Measurements from ENCODE around the gene HMOX1.
A peak's percentile ranks its signal among the peaks of the same experiment; 100 is the strongest.
"Not testable (repeated sequence)": the region's sequence is repeated elsewhere in the genome, so short reads cannot be mapped to it uniquely, and the experiment has no call there.

The HMOX1 gene

GRCh38 chr22:35394011-35394312, 13.1 kb downstream of the HMOX1 start:
- no peak overlapping the region for H2AFZ ChIP-seq (ENCODE audit: low read depth, low read length)
- no peaks in the 10 kb centered on the region for H3K36me3 ChIP-seq (ENCODE audit: insufficient read depth, low read length)
- no peaks in the 10 kb centered on the region for H3K27me3 ChIP-seq (ENCODE audit: insufficient read depth, low read length)
- no peak overlapping the region for H3K4me3 ChIP-seq (ENCODE audit: low read length)
- H3K9me3 ChIP-seq (ENCODE audit: low read length), result no peaks in the 10 kb centered on the region
- peaks cover 11% of the 10 kb centered on the region for H3K4me1 ChIP-seq (ENCODE audit: insufficient read depth, low read length)

GRCh38 chr22:35394810-35395563, 14.1 kb downstream of the HMOX1 start:
- no peak overlapping the region for H2AFZ ChIP-seq (ENCODE audit: low read depth, low read length)
- no peaks in the 10 kb centered on the region for H3K36me3 ChIP-seq (ENCODE audit: insufficient read depth, low read length)
- H3K4me3 ChIP-seq (ENCODE audit: low read length), result no peak overlapping the region
- no peaks in the 10 kb centered on the region for H3K9me3 ChIP-seq (ENCODE audit: low read length)
- H3K4me1 ChIP-seq (ENCODE audit: insufficient read depth, low read length), result peaks cover 16% of the 10 kb centered on the region
- no peaks in the 10 kb centered on the region for H3K27me3 ChIP-seq (ENCODE audit: insufficient read depth, low read length)

- not testable (repeated sequence) for H3K27me3 ChIP-seq (ENCODE audit: insufficient read depth, low read length); H3K4me3 ChIP-seq (ENCODE audit: low read length); H3K9me3 ChIP-seq (ENCODE audit: low read length); H3K36me3 ChIP-seq (ENCODE audit: insufficient read depth, low read length)
- H2AFZ ChIP-seq (ENCODE audit: low read depth, low read length), result peak overlapping the region; percentile 11
- peaks cover 24% of the 10 kb centered on the region for H3K4me1 ChIP-seq (ENCODE audit: insufficient read depth, low read length)
Observed at GRCh38 chr22:35396622-35397021, 15.7 kb downstream of the HMOX1 start.

GRCh38 chr22:35397095-35397904, 16.4 kb downstream of the HMOX1 start:
- Histone ChIP-seq H3K36me3 (ENCODE audit: insufficient read depth, low read length) (peaks cover 11% of the 10 kb centered on the region), H3K9me3 (ENCODE audit: low read length) (no peaks in the 10 kb centered on the region), H3K4me1 (ENCODE audit: insufficient read depth, low read length) (peaks cover 28% of the 10 kb centered on the region), H2AFZ (ENCODE audit: low read depth, low read length) (no peak overlapping the region), H3K27me3 (ENCODE audit: insufficient read depth, low read length) (no peaks in the 10 kb centered on the region), H3K4me3 (ENCODE audit: low read length) (no peak overlapping the region)

- no peak overlapping the region for H3K4me3 ChIP-seq (ENCODE audit: low read length)
- H3K9me3 ChIP-seq (ENCODE audit: low read length), result no peaks in the 10 kb centered on the region
- peaks cover 23% of the 10 kb centered on the region for H3K36me3 ChIP-seq (ENCODE audit: insufficient read depth, low read length)
- H2AFZ ChIP-seq (ENCODE audit: low read depth, low read length), result no peak overlapping the region
- peaks cover 31% of the 10 kb centered on the region for H3K4me1 ChIP-seq (ENCODE audit: insufficient read depth, low read length)
- H3K27me3 ChIP-seq (ENCODE audit: insufficient read depth, low read length), result no peaks in the 10 kb centered on the region
Observed at GRCh38 chr22:35398591-35398973, 17.7 kb downstream of the HMOX1 start.

GRCh38 chr22:35399114-35399677, 18.3 kb downstream of the HMOX1 start:
- Histone ChIP-seq H3K4me3 (ENCODE audit: low read length) (peak overlapping the region; percentile 89), H3K36me3 (ENCODE audit: insufficient read depth, low read length) (peaks cover 28% of the 10 kb centered on the region), H3K4me1 (ENCODE audit: insufficient read depth, low read length) (peaks cover 31% of the 10 kb centered on the region), H3K27me3 (ENCODE audit: insufficient read depth, low read length) (no peaks in the 10 kb centered on the region), H3K9me3 (ENCODE audit: low read length) (no peaks in the 10 kb centered on the region), H2AFZ (ENCODE audit: low read depth, low read length) (peak overlapping the region; percentile 92)

GRCh38 chr22:35399678-35400500, 19.0 kb downstream of the HMOX1 start, which contains the start of gene MCM5:
TSS of gene MCM5 (plus strand) at chr22:35400140. CDS start at chr22:35400439, 299 bp downstream.
- peak within 1 kb of the TSS; percentile 89 for H3K4me3 ChIP-seq (ENCODE audit: low read length)
- H3K4me1 ChIP-seq (ENCODE audit: insufficient read depth, low read length), result peaks cover 31% of the 10 kb centered on the region
- H3K9me3 ChIP-seq (ENCODE audit: low read length), result no peaks in the 10 kb centered on the region
- peaks cover 34% of the 10 kb centered on the region for H3K36me3 ChIP-seq (ENCODE audit: insufficient read depth, low read length)
- peak within 1 kb of the TSS; percentile 92 for H2AFZ ChIP-seq (ENCODE audit: low read depth, low read length)
- no peaks in the 10 kb centered on the region for H3K27me3 ChIP-seq (ENCODE audit: insufficient read depth, low read length)

GRCh38 chr22:35400501-35400790, 19.6 kb downstream of the HMOX1 start:
- peaks cover 34% of the 10 kb centered on the region for H3K36me3 ChIP-seq (ENCODE audit: insufficient read depth, low read length)
- no peaks in the 10 kb centered on the region for H3K27me3 ChIP-seq (ENCODE audit: insufficient read depth, low read length)
- H3K9me3 ChIP-seq (ENCODE audit: low read length), result no peaks in the 10 kb centered on the region
- H3K4me3 ChIP-seq (ENCODE audit: low read length), result peak overlapping the region; percentile 89
- peaks cover 31% of the 10 kb centered on the region for H3K4me1 ChIP-seq (ENCODE audit: insufficient read depth, low read length)
- peak overlapping the region; percentile 92 for H2AFZ ChIP-seq (ENCODE audit: low read depth, low read length)

- no peaks in the 10 kb centered on the region for H3K9me3 ChIP-seq (ENCODE audit: low read length)
- H3K4me1 ChIP-seq (ENCODE audit: insufficient read depth, low read length), result peaks cover 27% of the 10 kb centered on the region
- no peaks in the 10 kb centered on the region for H3K27me3 ChIP-seq (ENCODE audit: insufficient read depth, low read length)
- peaks cover 44% of the 10 kb centered on the region for H3K36me3 ChIP-seq (ENCODE audit: insufficient read depth, low read length)
- no peak overlapping the region for H2AFZ ChIP-seq (ENCODE audit: low read depth, low read length)
- H3K4me3 ChIP-seq (ENCODE audit: low read length), result no peak overlapping the region
Observed at GRCh38 chr22:35401863-35402262, 21.0 kb downstream of the HMOX1 start.

GRCh38 chr22:35403356-35403755, 22.5 kb downstream of the HMOX1 start:
- Histone ChIP-seq H3K4me1 (ENCODE audit: insufficient read depth, low read length) (peaks cover 20% of the 10 kb centered on the region), H3K36me3 (ENCODE audit: insufficient read depth, low read length) (peaks cover 59% of the 10 kb centered on the region)

GRCh38 chr22:35404176-35404575, 23.3 kb downstream of the HMOX1 start:
- Histone ChIP-seq H3K27me3 (ENCODE audit: insufficient read depth, low read length) (no peaks in the 10 kb centered on the region), H2AFZ (ENCODE audit: low read depth, low read length) (no peak overlapping the region), H3K4me3 (ENCODE audit: low read length) (no peak overlapping the region), H3K4me1 (ENCODE audit: insufficient read depth, low read length) (peaks cover 19% of the 10 kb centered on the region), H3K9me3 (ENCODE audit: low read length) (no peaks in the 10 kb centered on the region), H3K36me3 (ENCODE audit: insufficient read depth, low read length) (peaks cover 65% of the 10 kb centered on the region)

More at GRCh38 chr22:35403356-35403755, 22.5 kb downstream of the HMOX1 start:
- Histone ChIP-seq H3K27me3 (ENCODE audit: insufficient read depth, low read length) (no peaks in the 10 kb centered on the region), H3K9me3 (ENCODE audit: low read length) (no peaks in the 10 kb centered on the region), H3K4me3 (ENCODE audit: low read length) (no peak overlapping the region), H2AFZ (ENCODE audit: low read depth, low read length) (no peak overlapping the region)

GRCh38 chr22:35406443-35406842, 25.5 kb downstream of the HMOX1 start:
- Histone ChIP-seq H3K4me3 (ENCODE audit: low read length) (no peak overlapping the region), H3K27me3 (ENCODE audit: insufficient read depth, low read length) (no peaks in the 10 kb centered on the region), H3K36me3 (ENCODE audit: insufficient read depth, low read length) (peaks cover 82% of the 10 kb centered on the region), H3K4me1 (ENCODE audit: insufficient read depth, low read length) (peaks cover 8% of the 10 kb centered on the region), H2AFZ (ENCODE audit: low read depth, low read length) (no peak overlapping the region), H3K9me3 (ENCODE audit: low read length) (no peaks in the 10 kb centered on the region)

GRCh38 chr22:35407362-35407761, 26.5 kb downstream of the HMOX1 start:
- peaks cover 85% of the 10 kb centered on the region for H3K36me3 ChIP-seq (ENCODE audit: insufficient read depth, low read length)
- peaks cover 3% of the 10 kb centered on the region for H3K4me1 ChIP-seq (ENCODE audit: insufficient read depth, low read length)

More at GRCh38 chr22:35407362-35407761, 26.5 kb downstream of the HMOX1 start:
- H2AFZ ChIP-seq (ENCODE audit: low read depth, low read length), result no peak overlapping the region
- no peaks in the 10 kb centered on the region for H3K27me3 ChIP-seq (ENCODE audit: insufficient read depth, low read length)
- H3K9me3 ChIP-seq (ENCODE audit: low read length), result no peaks in the 10 kb centered on the region
- H3K4me3 ChIP-seq (ENCODE audit: low read length), result no peak overlapping the region

All from neuron (in vitro differentiated cells).